Measurements from ENCODE around the gene SPRR2G. TPM values are rescaled to one million over a fixed set of nuclear protein-coding genes. Genes with fewer than 3 reads are reported as not detected.

Gene SPRR2G
- total RNA-seq, 3 donors from 2014 or later (not counting 1 experiment from before 2014, with no cell fraction given), result not detected

- no peak overlapping the region for H3K4me3 Mint-ChIP-seq
- no CpG with 5 or more reads among the region's 5 CpGs for WGBS (ENCODE audit: insufficient coverage)
These were observed 50.4 kb downstream of the SPRR2G start for GRCh38 chr1:153100245-153100644.

More at GRCh38 chr1:153100245-153100644, 50.4 kb downstream of the SPRR2G start:
- no peak for TF ChIP-seq CTCF (IDR thresholded peaks at IDR 0.05)
- Histone ChIP-seq H3K9me3 (ENCODE audit: control insufficient read depth, insufficient read depth, low read length) (no peaks in the 10 kb centered on the region), H3K36me3 (ENCODE audit: control insufficient read depth, insufficient read depth, low read length) (no peaks in the 10 kb centered on the region), H3K4me3 (ENCODE audit: low read length) (no peak overlapping the region), H3K27ac (ENCODE audit: low read length) (no peak overlapping the region), H3K4me1 (ENCODE audit: control insufficient read depth, insufficient read depth, low read length) (no peaks in the 10 kb centered on the region), H3K27me3 (ENCODE audit: control insufficient read depth, insufficient read depth, low read length) (peaks cover 4% of the 10 kb centered on the region)
- intact Hi-C loops (cut with micrococcal nuclease), result no loop called here
- Mint-ChIP-seq H3K27me3 (ENCODE audit: low read depth in 2 of 2) (peaks cover 4 to 42% of the 10 kb centered on the region in 2 donors), H3K4me1 (no peaks in the 10 kb centered on the region), H3K36me3 (no peaks in the 10 kb centered on the region), H3K27ac (no peak overlapping the region), H3K9me3 (peaks cover 0 to 3% of the 10 kb centered on the region in 2 donors)
- no peak for ATAC-seq
- DNase-seq, result no peak

Other genes starting within 250 kb of the SPRR2G start
- gene IVL, start 242.3 kb downstream of the SPRR2G start, total RNA-seq, result not detected
- not detected for gene SPRR5, start 203.7 kb downstream of the SPRR2G start, total RNA-seq
- not detected for gene SPRR4, start 180.2 kb downstream of the SPRR2G start, total RNA-seq
- gene SPRR1A, start 166.8 kb downstream of the SPRR2G start, total RNA-seq, result not detected
- gene SPRR3, start 149.1 kb downstream of the SPRR2G start, total RNA-seq, result not detected
- not detected for gene SPRR1B, start 119.7 kb downstream of the SPRR2G start, total RNA-seq
- gene SPRR2D, start 109.8 kb downstream of the SPRR2G start, total RNA-seq, result not detected
- gene SPRR2A, start 93.4 kb downstream of the SPRR2G start, total RNA-seq, result not detected
- not detected for gene SPRR2B, start 79.3 kb downstream of the SPRR2G start, total RNA-seq
- gene SPRR2E, start 56.4 kb downstream of the SPRR2G start, total RNA-seq, result not detected
- gene SPRR2F, start 37.4 kb downstream of the SPRR2G start, total RNA-seq, result not detected
- gene LELP1, start 52.5 kb upstream of the SPRR2G start, total RNA-seq, result not detected
- not detected for gene PRR9, start 66.7 kb upstream of the SPRR2G start, total RNA-seq
- gene LORICRIN, start 108.8 kb upstream of the SPRR2G start, total RNA-seq, result not detected
- gene PGLYRP3, start 162.1 kb upstream of the SPRR2G start, total RNA-seq, result not detected
- not detected for gene PGLYRP4, start 198.0 kb upstream of the SPRR2G start, total RNA-seq
- 100 to 1,000 TPM in 2 of 3 donors, 10 to 100 TPM in 1; 13.1 to 334 (median 116) TPM for gene S100A9, start 207.0 kb upstream of the SPRR2G start, total RNA-seq
- gene S100A12, start 224.7 kb upstream of the SPRR2G start, total RNA-seq, result 10 to 100 TPM in 2 of 3 donors, not detected in 1; 11.4 to 20.4 TPM
- gene S100A8, start 240.2 kb upstream of the SPRR2G start, total RNA-seq, result 100 to 1,000 TPM in 1 of 3 donors, 10 to 100 TPM in 1, 1 to 10 TPM in 1; 1.8 to 220 (median 75.8) TPM

All from natural killer cell (primary cell).